Caco-2 (cell line): ENCODE results near the gene LRRIQ1. TPM values are rescaled to one million over a fixed set of nuclear protein-coding genes. Genes with fewer than 3 reads are reported as not detected.

Experiments
- BruUV-seq: library from RNA; stranded (reverse); fragments of 400-500 nt; replicated peaks from 2 replicates; lab custom pipeline; 2021; lab: Mats Ljungman, UMichigan
- CTCF ChIA-PET: fragments of 300-600 bp; sonication (Branson Sonifier 250); formaldehyde crosslinking; loops from one replicate; lab custom pipeline; 2022; ENCODE audit warnings: antibody characterized with exemption; lab: Charles Lee
- POLR2A ChIA-PET: fragments of 300-600 bp; sonication (Branson Sonifier 250); formaldehyde crosslinking; loops from one replicate; lab custom pipeline; 2022; ENCODE audit warnings: antibody characterized with exemption; lab: Charles Lee
- DNase-seq, 2 experiments: peaks; one replicate each; pipeline versions ENCODE4 v3.0.0 to v3.0.0-alpha.2; 2020 to 2022
- H3K27me3 ChIP-seq: replicated peaks from 2 replicates; pipeline ENCODE4 v1.6.0; 2011; ENCODE audit warnings: low read length; ENCODE audit not compliant: control insufficient read depth, insufficient read depth
- H3K36me3 ChIP-seq: 2 replicates; pipeline ENCODE4 v1.5.1; 2011; ENCODE audit warnings: low read length; ENCODE audit not compliant: control insufficient read depth, insufficient read depth
- H3K4me1 ChIP-seq: fragments of 250-450 bp; sonication (Bioruptor Pico); 2 replicates; pipeline ENCODE4 v1.5.1; 2020; ENCODE audit warnings: mild to moderate bottlenecking
- H3K4me3 ChIP-seq: 2 replicates; pipeline ENCODE4 v1.5.1; 2011; ENCODE audit warnings: low read depth, mild to moderate bottlenecking, control low read depth, low read length
- H3K9me3 ChIP-seq: fragments of 250-450 bp; sonication (Bioruptor Pico); 2 replicates; pipeline ENCODE4 v1.5.1; 2020; ENCODE audit warnings: mild to moderate bottlenecking, moderate library complexity
- H3K27ac Mint-ChIP-seq: one replicate; pipeline ENCODE4 v1.8.0; 2022; ENCODE audit warnings: mixed read lengths; ENCODE audit not compliant: unreplicated experiment
- H3K27me3 Mint-ChIP-seq: one replicate; pipeline ENCODE4 v1.8.0; 2022; ENCODE audit warnings: mixed read lengths; ENCODE audit not compliant: insufficient read depth, unreplicated experiment
- H3K36me3 Mint-ChIP-seq: one replicate; pipeline ENCODE4 v1.8.0; 2022; ENCODE audit warnings: mild to moderate bottlenecking, mixed read lengths; ENCODE audit not compliant: insufficient read depth, unreplicated experiment
- H3K4me1 Mint-ChIP-seq: one replicate; pipeline ENCODE4 v1.8.0; 2022; ENCODE audit warnings: low read depth, mixed read lengths; ENCODE audit not compliant: unreplicated experiment
- H3K4me3 Mint-ChIP-seq: one replicate; pipeline ENCODE4 v1.8.0; 2022; ENCODE audit warnings: mild to moderate bottlenecking, moderate library complexity, mixed read lengths; ENCODE audit not compliant: unreplicated experiment
- H3K9me3 Mint-ChIP-seq: one replicate; pipeline ENCODE4 v1.8.0; 2022; ENCODE audit warnings: mixed read lengths; ENCODE audit not compliant: unreplicated experiment
- intact Hi-C: fragments of 100-400 bp; cut with micrococcal nuclease; formaldehyde crosslinking; loops from one replicate; pipeline ENCODE4 v1.10.0; 2022; ENCODE audit not compliant: unreplicated experiment
- total RNA-seq: library from RNA; stranded (reverse); gene quantifications from 2 replicates; pipeline ENCODE4 v1.2.3, GENCODE V29; 2022
- TF ChIP-seq, protein P1 (sequence below), 2 experiments: fragments of 200-600 bp in 1 of 2; IDR thresholded peaks; 1 replicate in 1 of 2; 2 replicates in 1 of 2; pipeline versions ENCODE4 v1.5.1 to v1.8.0; 2011 to 2022; ENCODE audit warnings: antibody characterized with exemption in 1 of 2, control low read depth in 1 of 2, inconsistent platforms in 1 of 2, low read depth in 1 of 2, low read length in 1 of 2, mild to moderate bottlenecking in 1 of 2, moderate library complexity in 1 of 2; ENCODE audit not compliant: insufficient read depth in 1 of 2, severe bottlenecking in 1 of 2, unreplicated experiment in 1 of 2

LRRIQ1 gene
- total RNA-seq, 1 experiment from 2014 or later, result not detected

DNA sequence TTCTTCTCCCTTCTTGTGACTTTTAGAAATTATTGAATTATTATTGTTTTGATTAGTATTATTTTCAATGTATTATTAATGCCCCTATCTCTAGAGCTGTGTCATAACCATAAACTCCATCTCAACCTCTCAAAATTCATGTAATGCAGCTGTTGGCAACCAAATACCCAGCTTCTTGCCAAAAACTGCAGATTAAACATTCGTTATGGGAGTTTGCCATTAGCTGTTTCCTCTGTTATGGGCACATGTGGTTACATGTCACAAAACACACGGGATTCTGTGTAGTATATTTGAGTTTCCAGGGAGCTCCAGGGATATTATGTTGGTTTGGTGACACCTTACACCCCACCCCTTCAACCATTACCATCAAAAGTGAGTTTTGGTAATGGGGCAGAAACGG lies 241.0 kb downstream of the LRRIQ1 start:
- H3K27me3 Mint-ChIP-seq, result peaks cover 15% of the 10 kb centered on the region
- no peaks in the 10 kb centered on the region for H3K36me3 Mint-ChIP-seq
- BruUV-seq, result no TSS peak
- TF ChIP-seq, protein P1, sequence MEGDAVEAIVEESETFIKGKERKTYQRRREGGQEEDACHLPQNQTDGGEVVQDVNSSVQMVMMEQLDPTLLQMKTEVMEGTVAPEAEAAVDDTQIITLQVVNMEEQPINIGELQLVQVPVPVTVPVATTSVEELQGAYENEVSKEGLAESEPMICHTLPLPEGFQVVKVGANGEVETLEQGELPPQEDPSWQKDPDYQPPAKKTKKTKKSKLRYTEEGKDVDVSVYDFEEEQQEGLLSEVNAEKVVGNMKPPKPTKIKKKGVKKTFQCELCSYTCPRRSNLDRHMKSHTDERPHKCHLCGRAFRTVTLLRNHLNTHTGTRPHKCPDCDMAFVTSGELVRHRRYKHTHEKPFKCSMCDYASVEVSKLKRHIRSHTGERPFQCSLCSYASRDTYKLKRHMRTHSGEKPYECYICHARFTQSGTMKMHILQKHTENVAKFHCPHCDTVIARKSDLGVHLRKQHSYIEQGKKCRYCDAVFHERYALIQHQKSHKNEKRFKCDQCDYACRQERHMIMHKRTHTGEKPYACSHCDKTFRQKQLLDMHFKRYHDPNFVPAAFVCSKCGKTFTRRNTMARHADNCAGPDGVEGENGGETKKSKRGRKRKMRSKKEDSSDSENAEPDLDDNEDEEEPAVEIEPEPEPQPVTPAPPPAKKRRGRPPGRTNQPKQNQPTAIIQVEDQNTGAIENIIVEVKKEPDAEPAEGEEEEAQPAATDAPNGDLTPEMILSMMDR (IDR thresholded peaks at IDR 0.05; ENCODE audit: insufficient read depth in 1 of 2, low read depth in 1 of 2, low read length in 1 of 2, severe bottlenecking in 1 of 2, unreplicated experiment in 1 of 2), result no peak
- no peak overlapping the region for H3K4me3 ChIP-seq
- H3K9me3 ChIP-seq, result no peaks in the 10 kb centered on the region
- no peaks in the 10 kb centered on the region for H3K9me3 Mint-ChIP-seq
- intact Hi-C loops, result no loop called here
- CTCF ChIA-PET, result no interaction called here
- no peak overlapping the region for H3K4me3 Mint-ChIP-seq
- H3K27ac Mint-ChIP-seq, result no peak overlapping the region
- DNase-seq, result no peak
- no peaks in the 10 kb centered on the region for H3K36me3 ChIP-seq
- POLR2A ChIA-PET, result no interaction called here
- H3K27me3 ChIP-seq, result no peaks in the 10 kb centered on the region
- H3K4me1 ChIP-seq, result 0 out of 2 replicates have a peak, but pooled peaks cover 8% of the 10 kb centered on the region
- H3K4me1 Mint-ChIP-seq, result no peaks in the 10 kb centered on the region

DNA sequence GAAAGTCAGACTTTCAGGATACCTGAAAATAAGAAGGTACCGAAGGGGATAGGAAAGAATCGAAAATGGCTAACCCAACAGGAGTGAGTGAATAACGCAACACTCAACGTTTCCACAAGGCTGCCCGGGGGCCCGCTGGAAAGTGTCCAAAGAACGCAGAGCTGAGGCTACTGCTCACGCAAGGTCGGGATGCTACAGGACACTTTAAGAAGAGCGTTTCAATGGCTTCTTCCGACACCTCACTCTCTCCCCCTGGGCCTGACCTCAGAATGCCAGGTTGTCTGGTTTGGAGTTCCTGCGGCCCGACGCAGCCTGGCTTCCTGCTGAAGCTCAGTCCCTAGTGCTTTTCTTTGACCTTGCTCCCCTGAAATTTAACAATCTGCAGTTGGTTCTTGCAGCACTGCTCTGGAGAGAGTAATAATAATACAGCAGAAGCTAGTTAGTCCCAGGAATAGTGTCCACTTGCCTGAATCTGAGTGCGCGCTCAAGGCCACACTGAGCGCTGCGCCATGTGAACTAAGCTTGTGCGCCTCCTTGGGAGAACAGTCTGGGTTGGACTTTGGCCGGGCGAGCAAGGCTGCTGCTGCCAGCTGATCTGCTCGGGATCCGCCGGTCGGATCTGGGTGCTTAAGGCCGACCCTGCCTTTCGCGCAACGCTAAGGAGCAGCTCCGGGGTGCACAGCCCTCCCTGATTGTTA lies 241.9 kb downstream of the LRRIQ1 start:
- Mint-ChIP-seq H3K4me1 (no peaks in the 10 kb centered on the region), H3K27ac (no peak overlapping the region), H3K27me3 (peaks cover 11% of the 10 kb centered on the region), H3K9me3 (no peaks in the 10 kb centered on the region), H3K4me3 (no peak overlapping the region), H3K36me3 (no peaks in the 10 kb centered on the region)
- intact Hi-C loops, result no loop called here
- no peak for DNase-seq
- CTCF ChIA-PET, result no interaction called here
- TF ChIP-seq, protein P1 (IDR thresholded peaks at IDR 0.05; ENCODE audit: insufficient read depth in 1 of 2, low read depth in 1 of 2, low read length in 1 of 2, severe bottlenecking in 1 of 2, unreplicated experiment in 1 of 2), result no peak
- 0 out of 2 replicates have a peak, but pooled peaks cover 8% of the 10 kb centered on the region for H3K4me1 ChIP-seq
- no peaks in the 10 kb centered on the region for H3K36me3 ChIP-seq
- BruUV-seq, result no TSS peak
- POLR2A ChIA-PET, result no interaction called here
- no peaks in the 10 kb centered on the region for H3K27me3 ChIP-seq
- H3K4me3 ChIP-seq, result no peak overlapping the region
- no peaks in the 10 kb centered on the region for H3K9me3 ChIP-seq

DNA sequence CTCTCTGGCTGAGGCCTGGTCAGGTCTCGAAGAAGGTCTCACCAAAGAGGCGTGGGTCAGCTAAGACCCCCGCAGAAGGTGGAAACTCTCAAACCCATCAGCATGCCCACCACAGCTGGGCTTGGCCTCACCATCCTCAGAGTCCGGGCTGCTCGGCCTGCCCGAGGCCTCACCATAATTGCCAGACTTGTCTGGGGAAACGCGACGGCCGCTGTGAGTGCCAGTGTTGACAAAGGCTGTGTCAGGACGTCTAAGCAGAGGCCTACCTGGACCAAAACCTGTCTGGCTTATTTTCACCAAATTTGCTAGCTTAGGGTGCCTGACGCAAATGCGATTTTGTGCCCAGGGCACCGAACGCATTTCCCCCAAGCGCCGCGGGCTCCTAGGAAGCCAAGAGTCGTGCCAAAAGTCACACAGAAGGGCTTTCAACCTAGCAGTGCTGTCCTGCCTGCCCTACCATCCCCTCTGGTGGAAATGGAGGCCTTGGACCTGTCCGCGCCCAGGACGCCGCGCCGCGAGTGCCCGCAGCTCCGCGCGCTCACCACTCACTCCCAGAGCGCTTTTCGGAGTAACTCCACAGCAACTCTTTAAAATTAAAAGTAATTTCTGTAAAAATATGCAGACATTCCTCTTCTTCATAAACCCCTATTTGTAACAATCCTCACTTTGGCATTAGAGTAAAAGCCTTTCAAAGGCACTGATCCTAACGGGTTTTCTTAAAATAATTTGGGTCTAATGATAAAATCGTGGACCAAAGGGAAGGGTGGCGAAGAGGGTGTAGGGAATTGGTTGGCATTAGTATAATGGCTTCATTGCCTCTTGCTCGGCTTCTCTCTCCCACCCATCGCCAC lies 242.7 kb downstream of the LRRIQ1 start:
- H3K27ac Mint-ChIP-seq, result no peak overlapping the region
- CTCF ChIA-PET, result no interaction called here
- H3K36me3 Mint-ChIP-seq, result no peaks in the 10 kb centered on the region
- BruUV-seq, result no TSS peak
- H3K4me3 Mint-ChIP-seq, result no peak overlapping the region
- intact Hi-C loops, result no loop called here
- Histone ChIP-seq H3K27me3 (no peaks in the 10 kb centered on the region), H3K4me3 (no peak overlapping the region), H3K9me3 (no peaks in the 10 kb centered on the region), H3K36me3 (no peaks in the 10 kb centered on the region), H3K4me1 (0 out of 2 replicates have a peak, but pooled peaks cover 8% of the 10 kb centered on the region)
- H3K27me3 Mint-ChIP-seq, result peaks cover 15% of the 10 kb centered on the region
- TF ChIP-seq, protein P1 (IDR thresholded peaks at IDR 0.05; ENCODE audit: insufficient read depth in 1 of 2, low read depth in 1 of 2, low read length in 1 of 2, severe bottlenecking in 1 of 2, unreplicated experiment in 1 of 2), result no peak
- DNase-seq, result no peak
- H3K4me1 Mint-ChIP-seq, result no peaks in the 10 kb centered on the region
- POLR2A ChIA-PET, result no interaction called here
- no peaks in the 10 kb centered on the region for H3K9me3 Mint-ChIP-seq
